GM23338 (cell line): ENCODE data around the gene FUBP1. TPM values are rescaled to one million over a fixed set of nuclear protein-coding genes. Genes with fewer than 3 reads are reported as not detected.

ENCODE experiments used
- ATAC-seq: fragments of 200-7000 bp; cut with Tn5 transposase; 3 replicates; pipeline ENCODE4 v1.9.1; 2020
- DNase-seq: peaks from one replicate; pipeline ENCODE4 v3.0.0-alpha.2; 2015; ENCODE audit warnings: low spot score
- H2AFZ ChIP-seq: fragments of 200-600 bp; sonication (generic); 2 replicates; pipeline ENCODE4 v1.8.0; 2016; ENCODE audit warnings: antibody characterized with exemption, mild to moderate bottlenecking, moderate library complexity
- H3F3A ChIP-seq: fragments of 200-600 bp; sonication (generic); replicated peaks from 2 replicates; pipeline ENCODE4 v1.8.0; 2017; ENCODE audit warnings: antibody characterized with exemption, mixed run types, low read depth
- H3K27ac ChIP-seq: fragments of 200-600 bp; sonication (generic); 2 replicates; pipeline ENCODE4 v1.6.1; 2016; ENCODE audit warnings: low read depth
- H3K27me3 ChIP-seq: fragments of 200-600 bp; sonication (generic); 2 replicates; pipeline ENCODE4 v1.8.0; 2016; ENCODE audit warnings: mild to moderate bottlenecking, mixed run types, moderate library complexity; ENCODE audit not compliant: insufficient read depth
- H3K36me3 ChIP-seq: fragments of 200-600 bp; sonication (generic); 2 replicates; pipeline ENCODE4 v1.8.0; 2016; ENCODE audit warnings: mild to moderate bottlenecking; ENCODE audit not compliant: insufficient read depth
- H3K4me1 ChIP-seq: fragments of 200-600 bp; sonication (generic); 2 replicates; pipeline ENCODE4 v1.8.0; 2016; ENCODE audit warnings: mild to moderate bottlenecking, moderate library complexity; ENCODE audit not compliant: insufficient read depth
- H3K4me2 ChIP-seq: fragments of 200-600 bp; sonication (generic); 2 replicates; pipeline ENCODE4 v1.7.1; 2017; ENCODE audit warnings: mixed run types
- H3K4me3 ChIP-seq: fragments of 200-600 bp; sonication (generic); 2 replicates; pipeline ENCODE4 v1.6.1; 2016; ENCODE audit warnings: mixed run types
- H3K79me2 ChIP-seq: fragments of 200-600 bp; sonication (generic); replicated peaks from 2 replicates; pipeline ENCODE4 v1.8.0; 2017; ENCODE audit warnings: mild to moderate bottlenecking; ENCODE audit not compliant: insufficient read depth
- H3K9me2 ChIP-seq: fragments of 200-600 bp; sonication (generic); 2 replicates; pipeline ENCODE4 v1.8.0; 2017; ENCODE audit not compliant: insufficient read depth
- H4K20me1 ChIP-seq: fragments of 200-600 bp; sonication (generic); replicated peaks from 2 replicates; pipeline ENCODE4 v1.8.0; 2017; ENCODE audit warnings: mild to moderate bottlenecking; ENCODE audit not compliant: insufficient read depth
- H3K27ac Mint-ChIP-seq: 2 replicates; pipeline ENCODE4 v1.8.0; 2020; ENCODE audit warnings: inconsistent platforms, mild to moderate bottlenecking, moderate library complexity, mixed read lengths
- H3K27me3 Mint-ChIP-seq: 3 replicates; pipeline ENCODE4 v1.8.0; 2022; ENCODE audit warnings: low read depth, mild to moderate bottlenecking, moderate library complexity, mixed read lengths, inconsistent platforms; ENCODE audit not compliant: insufficient read depth, poor library complexity
- H3K36me3 Mint-ChIP-seq: 3 replicates; pipeline ENCODE4 v1.8.0; 2021; ENCODE audit warnings: low read depth, mild to moderate bottlenecking, inconsistent platforms, moderate library complexity, mixed read lengths
- H3K4me1 Mint-ChIP-seq: 3 replicates; pipeline ENCODE4 v1.8.0; 2020; ENCODE audit warnings: mild to moderate bottlenecking, inconsistent platforms, mixed read lengths
- H3K4me3 Mint-ChIP-seq: 3 replicates; pipeline ENCODE4 v1.8.0; 2021; ENCODE audit warnings: moderate library complexity, mild to moderate bottlenecking, inconsistent platforms, mixed read lengths
- H3K9me3 Mint-ChIP-seq: 3 replicates; pipeline ENCODE4 v1.8.0; 2020; ENCODE audit warnings: moderate library complexity, mild to moderate bottlenecking, inconsistent platforms, mixed read lengths
- CREB1 ChIP-seq: fragments of 250-450 bp; sonication (Bioruptor Pico); IDR thresholded peaks from 2 replicates; pipeline ENCODE4 v1.5.0; 2020; ENCODE audit warnings: low read depth, mild to moderate bottlenecking, moderate library complexity
- EZH2 ChIP-seq: fragments of 200-600 bp; sonication (generic); IDR thresholded peaks from one replicate; pipeline ENCODE4 v1.8.0; 2017; ENCODE audit warnings: antibody characterized with exemption, mild to moderate bottlenecking, low read depth; ENCODE audit not compliant: unreplicated experiment
- JUNB ChIP-seq: IDR thresholded peaks from one replicate; pipeline ENCODE4 v1.6.1; 2016; ENCODE audit warnings: antibody characterized with exemption; ENCODE audit not compliant: unreplicated experiment
- NANOG ChIP-seq: IDR thresholded peaks from 2 replicates; pipeline ENCODE4 v1.6.1; 2016; ENCODE audit warnings: antibody characterized with exemption, borderline replicate concordance
- POLR2AphosphoS5 ChIP-seq: IDR thresholded peaks from 2 replicates; pipeline ENCODE4 v1.6.1; 2016; ENCODE audit warnings: antibody characterized with exemption, low read depth
- STAT1 ChIP-seq: IDR thresholded peaks from one replicate; pipeline ENCODE4 v1.6.1; 2016; ENCODE audit warnings: antibody characterized with exemption; ENCODE audit not compliant: unreplicated experiment
- ZNF114 ChIP-seq: fragments of 250-450 bp; sonication (Bioruptor Pico); IDR thresholded peaks from 2 replicates; pipeline ENCODE4 v1.5.0; 2020; ENCODE audit warnings: mild to moderate bottlenecking, moderate library complexity
- ZNF331 ChIP-seq: fragments of 250-450 bp; sonication (Bioruptor Pico); IDR thresholded peaks from 2 replicates; pipeline ENCODE4 v1.5.0; 2020; ENCODE audit warnings: low read depth, mild to moderate bottlenecking, moderate library complexity
- polyA plus RNA-seq: library from polyadenylated mRNA; unstranded; fragments of >200 nt; fragmentation: Nextera tagmentation; extraction: Ambion mirVana; gene quantifications from 2 replicates; pipeline ENCODE4 v1.2.1, GENCODE V29; 2016
- total RNA-seq: library from RNA; depleted of rRNA; stranded (reverse); fragments of >200 nt; shearing (Covaris generic); gene quantifications from 2 replicates; pipeline ENCODE4 v1.2.3, GENCODE V29; 2014
- TF ChIP-seq, protein P1 (sequence below): IDR thresholded peaks from one replicate; pipeline ENCODE4 v1.6.1; 2018; ENCODE audit warnings: antibody characterized with exemption; ENCODE audit not compliant: unreplicated experiment
- TF ChIP-seq, protein P2 (sequence below): IDR thresholded peaks from 2 replicates; pipeline ENCODE4 v1.6.1; 2016; ENCODE audit warnings: antibody characterized with exemption
- TF ChIP-seq, protein P3 (sequence below), 2 experiments: fragments of 200-600 bp in 1 of 2; sonication (generic) in 1 of 2; conservative IDR thresholded peaks; 2 replicates each; pipeline versions ENCODE4 v1.5.1 to v1.6.1; 2016 to 2017; ENCODE audit warnings: antibody characterized with exemption in 2 of 2, low read depth in 2 of 2, mild to moderate bottlenecking in 2 of 2, moderate library complexity in 1 of 2

FUBP1 gene
- total and polyA plus RNA-seq, 2 experiments from 2014 or later: 212 to 308 TPM

DNA sequence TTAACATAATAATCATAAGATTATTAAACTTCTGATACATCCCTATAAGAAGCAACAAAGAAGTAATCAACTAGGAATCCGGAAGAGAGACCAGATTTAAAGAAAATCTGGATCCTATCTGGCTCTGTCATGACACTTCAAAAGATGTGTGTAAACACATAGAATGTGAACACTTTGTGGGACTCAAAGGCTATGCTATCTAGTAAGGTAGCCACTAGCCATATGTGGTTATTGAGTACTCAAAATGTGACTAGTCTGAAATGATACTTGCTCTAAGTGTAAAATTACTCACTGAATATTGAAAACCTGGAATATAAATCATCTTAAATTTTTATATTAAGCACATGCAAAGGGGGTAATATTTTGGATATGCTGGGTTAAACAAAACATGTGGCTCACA lies 8.7 kb downstream of the FUBP1 start:
- Mint-ChIP-seq H3K36me3 (peaks cover 78% of the 10 kb centered on the region), H3K4me1 (peaks cover 19% of the 10 kb centered on the region), H3K27me3 (peaks cover 8% of the 10 kb centered on the region), H3K27ac (no peak overlapping the region), H3K9me3 (no peaks in the 10 kb centered on the region), H3K4me3 (no peak overlapping the region)
- Histone ChIP-seq H3K4me2 (no peak overlapping the region), H3K4me1 (peaks cover 30% of the 10 kb centered on the region), H3F3A (no peaks in the 10 kb centered on the region), H2AFZ (no peak overlapping the region), H4K20me1 (peaks cover 52% of the 10 kb centered on the region), H3K79me2 (peaks cover 100% of the 10 kb centered on the region), H3K9me2 (no peaks in the 10 kb centered on the region), H3K4me3 (no peak overlapping the region), H3K27me3 (no peaks in the 10 kb centered on the region), H3K27ac (peak overlapping the region; percentile 23; the same call in 1 of the 2 replicates), H3K36me3 (peaks cover 53% of the 10 kb centered on the region; the same call in 1 of the 2 replicates)
- DNase-seq (no peak), ATAC-seq (no peak)
- TF ChIP-seq EZH2: no peak
- no peak for TF ChIP-seq JUNB
- TF ChIP-seq, protein P1, sequence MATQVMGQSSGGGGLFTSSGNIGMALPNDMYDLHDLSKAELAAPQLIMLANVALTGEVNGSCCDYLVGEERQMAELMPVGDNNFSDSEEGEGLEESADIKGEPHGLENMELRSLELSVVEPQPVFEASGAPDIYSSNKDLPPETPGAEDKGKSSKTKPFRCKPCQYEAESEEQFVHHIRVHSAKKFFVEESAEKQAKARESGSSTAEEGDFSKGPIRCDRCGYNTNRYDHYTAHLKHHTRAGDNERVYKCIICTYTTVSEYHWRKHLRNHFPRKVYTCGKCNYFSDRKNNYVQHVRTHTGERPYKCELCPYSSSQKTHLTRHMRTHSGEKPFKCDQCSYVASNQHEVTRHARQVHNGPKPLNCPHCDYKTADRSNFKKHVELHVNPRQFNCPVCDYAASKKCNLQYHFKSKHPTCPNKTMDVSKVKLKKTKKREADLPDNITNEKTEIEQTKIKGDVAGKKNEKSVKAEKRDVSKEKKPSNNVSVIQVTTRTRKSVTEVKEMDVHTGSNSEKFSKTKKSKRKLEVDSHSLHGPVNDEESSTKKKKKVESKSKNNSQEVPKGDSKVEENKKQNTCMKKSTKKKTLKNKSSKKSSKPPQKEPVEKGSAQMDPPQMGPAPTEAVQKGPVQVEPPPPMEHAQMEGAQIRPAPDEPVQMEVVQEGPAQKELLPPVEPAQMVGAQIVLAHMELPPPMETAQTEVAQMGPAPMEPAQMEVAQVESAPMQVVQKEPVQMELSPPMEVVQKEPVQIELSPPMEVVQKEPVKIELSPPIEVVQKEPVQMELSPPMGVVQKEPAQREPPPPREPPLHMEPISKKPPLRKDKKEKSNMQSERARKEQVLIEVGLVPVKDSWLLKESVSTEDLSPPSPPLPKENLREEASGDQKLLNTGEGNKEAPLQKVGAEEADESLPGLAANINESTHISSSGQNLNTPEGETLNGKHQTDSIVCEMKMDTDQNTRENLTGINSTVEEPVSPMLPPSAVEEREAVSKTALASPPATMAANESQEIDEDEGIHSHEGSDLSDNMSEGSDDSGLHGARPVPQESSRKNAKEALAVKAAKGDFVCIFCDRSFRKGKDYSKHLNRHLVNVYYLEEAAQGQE: no peak

DNA sequence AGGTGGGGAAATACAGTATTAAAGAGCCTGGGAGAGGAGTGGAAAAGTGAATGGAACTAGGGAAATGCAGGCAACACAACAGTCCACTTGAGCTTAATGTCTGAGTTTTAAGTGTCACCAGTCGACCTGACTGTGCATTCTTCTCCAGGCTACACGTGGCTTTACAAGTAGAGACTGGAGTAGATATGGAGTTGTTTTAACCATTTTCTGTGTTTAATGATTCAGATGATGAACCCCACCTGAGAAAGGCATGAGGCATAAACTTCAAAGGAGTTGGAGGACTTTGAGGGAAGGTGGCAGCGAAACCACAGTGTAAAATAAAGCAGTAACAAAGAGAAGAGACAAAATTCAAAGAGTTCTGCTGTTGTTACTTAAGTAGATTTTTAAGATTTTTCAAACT lies 12.6 kb downstream of the FUBP1 start:
- H3K36me3 Mint-ChIP-seq: peaks cover 93% of the 10 kb centered on the region
- ATAC-seq (no peak), DNase-seq (no peak)
- no peak overlapping the region for H2AFZ ChIP-seq
- no peak overlapping the region for H3K4me2 ChIP-seq
- no peaks in the 10 kb centered on the region for H3K9me2 ChIP-seq
- H3K79me2 ChIP-seq: peaks cover 95% of the 10 kb centered on the region
- H3K27ac ChIP-seq: no peak overlapping the region
- TF ChIP-seq POLR2AphosphoS5: no peak
- no peak for TF ChIP-seq CREB1 (CRISPR knock-in tag)
- TF ChIP-seq, protein P2, sequence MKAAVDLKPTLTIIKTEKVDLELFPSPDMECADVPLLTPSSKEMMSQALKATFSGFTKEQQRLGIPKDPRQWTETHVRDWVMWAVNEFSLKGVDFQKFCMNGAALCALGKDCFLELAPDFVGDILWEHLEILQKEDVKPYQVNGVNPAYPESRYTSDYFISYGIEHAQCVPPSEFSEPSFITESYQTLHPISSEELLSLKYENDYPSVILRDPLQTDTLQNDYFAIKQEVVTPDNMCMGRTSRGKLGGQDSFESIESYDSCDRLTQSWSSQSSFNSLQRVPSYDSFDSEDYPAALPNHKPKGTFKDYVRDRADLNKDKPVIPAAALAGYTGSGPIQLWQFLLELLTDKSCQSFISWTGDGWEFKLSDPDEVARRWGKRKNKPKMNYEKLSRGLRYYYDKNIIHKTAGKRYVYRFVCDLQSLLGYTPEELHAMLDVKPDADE: no peak
- no peak for TF ChIP-seq EZH2
- TF ChIP-seq, protein P1: no peak
- TF ChIP-seq, protein P3, sequence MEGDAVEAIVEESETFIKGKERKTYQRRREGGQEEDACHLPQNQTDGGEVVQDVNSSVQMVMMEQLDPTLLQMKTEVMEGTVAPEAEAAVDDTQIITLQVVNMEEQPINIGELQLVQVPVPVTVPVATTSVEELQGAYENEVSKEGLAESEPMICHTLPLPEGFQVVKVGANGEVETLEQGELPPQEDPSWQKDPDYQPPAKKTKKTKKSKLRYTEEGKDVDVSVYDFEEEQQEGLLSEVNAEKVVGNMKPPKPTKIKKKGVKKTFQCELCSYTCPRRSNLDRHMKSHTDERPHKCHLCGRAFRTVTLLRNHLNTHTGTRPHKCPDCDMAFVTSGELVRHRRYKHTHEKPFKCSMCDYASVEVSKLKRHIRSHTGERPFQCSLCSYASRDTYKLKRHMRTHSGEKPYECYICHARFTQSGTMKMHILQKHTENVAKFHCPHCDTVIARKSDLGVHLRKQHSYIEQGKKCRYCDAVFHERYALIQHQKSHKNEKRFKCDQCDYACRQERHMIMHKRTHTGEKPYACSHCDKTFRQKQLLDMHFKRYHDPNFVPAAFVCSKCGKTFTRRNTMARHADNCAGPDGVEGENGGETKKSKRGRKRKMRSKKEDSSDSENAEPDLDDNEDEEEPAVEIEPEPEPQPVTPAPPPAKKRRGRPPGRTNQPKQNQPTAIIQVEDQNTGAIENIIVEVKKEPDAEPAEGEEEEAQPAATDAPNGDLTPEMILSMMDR (conservative IDR thresholded peaks at IDR 0.05; ENCODE audit: low read depth in 2 of 2): no peak
- no peak for TF ChIP-seq STAT1
- TF ChIP-seq NANOG: no peak
- TF ChIP-seq ZNF114: no peak
- TF ChIP-seq ZNF331 (CRISPR knock-in tag): no peak
- no peaks in the 10 kb centered on the region for H3K27me3 Mint-ChIP-seq
- H3K36me3 ChIP-seq: peaks cover 92% of the 10 kb centered on the region
- H3K27ac Mint-ChIP-seq: no peak overlapping the region
- peaks cover 4% of the 10 kb centered on the region; the same call in 1 of the 2 replicates for H3K4me1 ChIP-seq
- peaks cover 2% of the 10 kb centered on the region; the same call in 2 of the 3 replicates for H3K4me1 Mint-ChIP-seq
- H4K20me1 ChIP-seq: peaks cover 60% of the 10 kb centered on the region
- no peak overlapping the region for H3K4me3 Mint-ChIP-seq
- no peaks in the 10 kb centered on the region for H3K9me3 Mint-ChIP-seq
- no peaks in the 10 kb centered on the region; the same call in 1 of the 2 replicates for H3F3A ChIP-seq
- H3K4me3 ChIP-seq: no peak overlapping the region
- no peaks in the 10 kb centered on the region for H3K27me3 ChIP-seq
